Spleen (tissue), 7 donors: Measurements from ENCODE around the gene EPHX1.

Source experiments
- CTCF ChIP-seq, 11 experiments: fragments of 200-600 bp in 7 of 11; fragments of 450-650 bp in 4 of 11; sonication (generic) in 4 of 11; IDR thresholded peaks in 8 of 11; conservative IDR thresholded peaks in 3 of 11; 1 replicate in 7 of 11; 2 replicates in 4 of 11; pipeline versions ENCODE4 v1.4.0 to v1.8.0; 2016 to 2021; ENCODE audit warnings: antibody characterized with exemption in 11 of 11, inconsistent platforms in 4 of 11, mild to moderate bottlenecking in 1 of 11
- POLR2AphosphoS5 ChIP-seq, 3 donors: sonication (generic); formaldehyde crosslinking; IDR thresholded peaks; one replicate each; pipeline ENCODE4 v1.5.1; 2017; ENCODE audit warnings: antibody characterized with exemption in 3 of 3
- donor health status: DM: no; HTN: no; CAD: no; lungs with moderate emphysema.
- donor health status: DM: no; HTN: no; CAD: no.
- donor health status: DM: no; HTN: no; CAD: no.

GRCh38 chr1:225886159-225887029 lies 76.5 kb downstream of the EPHX1 start:
- no peak for TF ChIP-seq CTCF (IDR thresholded peaks at IDR 0.05 in 8 of 11, conservative IDR thresholded peaks at IDR 0.05 in 3 of 11)
- no peak for TF ChIP-seq POLR2AphosphoS5 (IDR thresholded peaks at IDR 0.05)
